ENCODE measurements around the gene PERCC1. TPM values are rescaled to one million over a fixed set of nuclear protein-coding genes. Genes with fewer than 3 reads are reported as not detected.

The PERCC1 gene
- total RNA-seq, 2 experiments from 2014 or later = 0.57 to 1.2 TPM

DNA sequence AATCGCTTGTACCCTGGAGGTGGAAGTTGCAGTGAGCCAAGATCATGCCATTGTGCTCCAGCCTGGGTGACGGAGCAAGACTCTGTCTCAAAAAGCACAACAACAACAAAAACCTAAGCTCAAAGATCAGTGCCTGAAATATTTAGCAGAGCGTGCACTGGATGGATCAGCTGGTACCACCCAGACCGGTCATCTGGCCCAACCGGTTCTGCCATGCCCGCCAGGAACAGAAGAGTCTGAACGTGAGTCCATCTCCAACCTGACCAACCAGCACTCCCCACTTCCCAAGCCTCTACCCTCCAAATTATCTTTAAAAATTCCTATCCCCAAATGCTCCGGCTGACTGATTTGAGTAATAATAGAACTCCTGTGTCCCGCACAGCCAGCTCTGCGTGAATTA is 8.8 kb upstream of the PERCC1 start:
- Mint-ChIP-seq H3K4me1 (peaks cover 12% of the 10 kb centered on the region), H3K27me3 (no peaks in the 10 kb centered on the region), H3K27ac (peak overlapping the region; percentile 98), H3K4me3 (peak overlapping the region; percentile 86), H3K36me3 (peaks cover 1% of the 10 kb centered on the region), H3K9me3 (no peaks in the 10 kb centered on the region)
- DNase-seq = no peak
- no peak for ATAC-seq (ENCODE audit: low read depth)
- POLR2A ChIA-PET = interaction anchor here (1.3 to 2.5 kb wide), 3 partner anchors 11 to 284 kb away, joined by 3 to 18 read pairs (median 14); partner anchors contain the start of gene MAPK8IP3

DNA sequence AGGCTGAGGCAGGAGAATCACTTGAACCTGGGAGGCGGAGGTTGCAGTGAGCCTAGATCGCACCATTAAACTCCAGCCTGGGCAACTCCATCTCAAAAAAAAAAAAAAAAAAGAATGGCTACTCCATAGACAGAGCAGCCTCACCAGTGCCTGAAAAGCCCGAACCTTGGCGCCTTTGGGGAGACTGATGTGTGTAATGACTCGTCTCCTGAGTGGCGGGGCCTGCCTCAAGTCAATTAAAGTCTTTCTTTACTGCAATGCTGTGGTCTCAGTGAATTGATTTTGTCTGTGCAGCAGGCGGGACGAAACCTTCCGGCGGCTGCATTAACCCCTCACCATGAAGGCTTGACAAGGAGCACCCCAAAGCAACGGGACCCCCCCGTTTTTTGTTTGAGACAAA is 6.8 kb upstream of the PERCC1 start:
- H3K27me3 Mint-ChIP-seq = no peaks in the 10 kb centered on the region
- no peak for ATAC-seq (ENCODE audit: low read depth)
- H3K4me1 Mint-ChIP-seq = peaks cover 8% of the 10 kb centered on the region
- no peaks in the 10 kb centered on the region for H3K9me3 Mint-ChIP-seq
- DNase-seq = no peak
- no peak overlapping the region for H3K27ac Mint-ChIP-seq
- H3K4me3 Mint-ChIP-seq = no peak overlapping the region
- peaks cover 1% of the 10 kb centered on the region for H3K36me3 Mint-ChIP-seq
- POLR2A ChIA-PET = no interaction called here

DNA sequence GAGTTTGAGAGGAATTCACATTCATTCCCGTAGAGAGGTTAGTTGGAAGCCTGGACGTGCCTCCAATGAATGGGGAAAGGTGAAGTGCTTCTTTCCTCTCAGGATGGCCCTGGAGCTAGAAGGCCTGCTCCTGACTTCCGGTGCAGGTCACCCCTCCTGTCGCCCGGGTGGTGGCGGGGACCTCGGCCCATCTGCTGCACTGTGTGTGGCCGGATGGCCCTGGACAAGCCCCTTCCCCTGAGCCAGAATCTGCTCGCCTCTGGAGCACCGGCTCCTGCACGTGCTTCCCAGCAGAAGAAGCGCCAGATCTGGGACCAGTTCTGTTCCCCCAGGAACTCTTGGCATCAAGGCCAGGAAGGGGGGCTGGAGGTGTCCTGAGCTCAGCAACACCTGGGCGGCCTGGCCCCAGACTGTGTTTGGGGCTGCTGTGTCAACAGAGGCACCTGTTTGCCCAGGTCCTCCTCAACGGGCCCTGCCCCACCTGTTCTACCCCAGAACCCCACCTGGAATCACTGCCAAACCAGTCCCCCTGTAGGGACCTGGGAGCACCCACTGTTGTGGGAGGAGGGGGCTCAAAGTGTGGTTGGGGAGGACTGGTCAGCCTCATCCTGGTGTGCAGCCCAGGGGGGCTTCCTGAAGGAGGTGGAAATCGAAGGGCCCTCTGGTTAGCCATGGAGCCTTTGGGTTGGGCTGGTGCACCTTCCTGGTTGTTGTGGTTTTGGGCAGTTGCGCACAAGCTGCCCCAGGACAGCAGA is 5.1 kb upstream of the PERCC1 start:
- ATAC-seq (ENCODE audit: low read depth) (no peak), DNase-seq (no peak)
- POLR2A ChIA-PET = no interaction called here
- peaks cover 1% of the 10 kb centered on the region for H3K36me3 Mint-ChIP-seq
- H3K9me3 Mint-ChIP-seq = no peaks in the 10 kb centered on the region
- H3K27ac Mint-ChIP-seq = no peak overlapping the region
- H3K4me1 Mint-ChIP-seq = peaks cover 6% of the 10 kb centered on the region
- H3K27me3 Mint-ChIP-seq = no peaks in the 10 kb centered on the region
- no peak overlapping the region for H3K4me3 Mint-ChIP-seq

GRCh38 chr16:1426734-1427471 is 4.0 kb upstream of the PERCC1 start:
- peaks cover 2% of the 10 kb centered on the region for H3K4me1 Mint-ChIP-seq
- H3K4me3 Mint-ChIP-seq = no peak overlapping the region
- POLR2A ChIA-PET = no interaction called here
- no peaks in the 10 kb centered on the region for H3K9me3 Mint-ChIP-seq
- H3K36me3 Mint-ChIP-seq = no peaks in the 10 kb centered on the region
- ATAC-seq (ENCODE audit: low read depth) = no peak
- no peak overlapping the region for H3K27ac Mint-ChIP-seq
- H3K27me3 Mint-ChIP-seq = no peaks in the 10 kb centered on the region
- no peak for DNase-seq

- Mint-ChIP-seq H3K36me3 (no peaks in the 10 kb centered on the region), H3K9me3 (no peaks in the 10 kb centered on the region), H3K27ac (no peak overlapping the region), H3K4me3 (no peak overlapping the region), H3K4me1 (no peaks in the 10 kb centered on the region), H3K27me3 (no peaks in the 10 kb centered on the region)
- ATAC-seq (ENCODE audit: low read depth) = no peak
- DNase-seq = no peak
- POLR2A ChIA-PET = interaction anchor here (0.9 kb wide), 1 partner anchor 278 kb away, joined by 3 read pairs; the partner anchor contains the start of gene MAPK8IP3
Observed at GRCh38 chr16:1427473-1428461, 3.1 kb upstream of the PERCC1 start.

DNA sequence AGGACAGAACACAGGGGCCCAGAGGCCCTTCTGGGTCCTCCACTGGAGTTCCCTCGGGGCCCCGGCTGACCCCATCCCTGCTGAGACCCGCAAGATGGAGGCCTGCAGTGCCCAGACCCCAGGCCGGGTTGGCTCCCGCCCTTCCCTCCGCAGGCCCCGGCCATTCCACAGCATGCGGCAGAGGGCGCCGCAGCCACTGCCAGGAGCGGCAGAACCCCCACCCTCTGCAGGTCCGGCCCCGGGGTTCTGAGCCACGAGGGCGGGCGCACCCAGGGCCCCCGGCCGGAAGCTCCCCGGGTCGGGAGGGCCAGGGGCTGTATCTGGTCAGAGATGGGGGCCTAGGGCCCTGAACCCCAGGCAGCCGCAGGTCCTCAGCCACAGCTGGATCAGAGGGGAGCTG is 2.4 kb upstream of the PERCC1 start:
- DNase-seq = peak; percentile 76
- POLR2A ChIA-PET = interaction anchor here (0.7 to 0.9 kb wide), 3 partner anchors 8 to 277 kb away, joined by 3 to 4 read pairs (median 3); partner anchors contain the start of genes MAPK8IP3 and UQCC4
- Mint-ChIP-seq H3K9me3 (no peaks in the 10 kb centered on the region), H3K4me1 (no peaks in the 10 kb centered on the region), H3K4me3 (no peak overlapping the region), H3K27ac (no peak overlapping the region), H3K36me3 (no peaks in the 10 kb centered on the region), H3K27me3 (no peaks in the 10 kb centered on the region)
- ATAC-seq (ENCODE audit: low read depth) = peak; percentile 73

DNA sequence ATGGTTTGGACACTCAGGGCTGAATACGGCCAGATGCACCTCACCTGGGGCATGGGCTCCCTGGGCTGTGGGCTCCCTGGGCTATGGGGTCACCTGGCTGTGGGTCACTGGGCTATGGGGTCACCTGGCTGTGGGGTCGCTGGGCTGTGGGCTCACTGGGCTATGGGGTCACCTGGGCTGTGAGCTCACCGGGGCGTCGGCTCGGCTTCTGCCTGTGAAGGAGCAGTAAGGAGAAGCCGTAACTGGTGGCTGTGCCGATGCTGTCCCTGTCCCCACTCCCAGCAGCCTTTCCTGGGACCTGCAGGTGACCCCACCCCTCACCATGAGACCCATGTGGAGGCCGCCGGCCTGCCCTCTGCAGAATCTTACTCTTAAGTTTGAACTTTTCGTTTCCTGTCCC is 1.9 kb upstream of the PERCC1 start:
- no peaks in the 10 kb centered on the region for H3K36me3 Mint-ChIP-seq
- H3K9me3 Mint-ChIP-seq = no peaks in the 10 kb centered on the region
- POLR2A ChIA-PET = interaction anchor here (0.7 to 0.8 kb wide), 2 partner anchors 9 to 182 kb away, joined by 3 to 4 read pairs; partner anchors contain the start of gene UQCC4
- ATAC-seq (ENCODE audit: low read depth) (no peak), DNase-seq (no peak)
- H3K27me3 Mint-ChIP-seq = no peaks in the 10 kb centered on the region
- H3K27ac Mint-ChIP-seq = no peak overlapping the region
- no peaks in the 10 kb centered on the region for H3K4me1 Mint-ChIP-seq
- H3K4me3 Mint-ChIP-seq = no peak overlapping the region

DNA sequence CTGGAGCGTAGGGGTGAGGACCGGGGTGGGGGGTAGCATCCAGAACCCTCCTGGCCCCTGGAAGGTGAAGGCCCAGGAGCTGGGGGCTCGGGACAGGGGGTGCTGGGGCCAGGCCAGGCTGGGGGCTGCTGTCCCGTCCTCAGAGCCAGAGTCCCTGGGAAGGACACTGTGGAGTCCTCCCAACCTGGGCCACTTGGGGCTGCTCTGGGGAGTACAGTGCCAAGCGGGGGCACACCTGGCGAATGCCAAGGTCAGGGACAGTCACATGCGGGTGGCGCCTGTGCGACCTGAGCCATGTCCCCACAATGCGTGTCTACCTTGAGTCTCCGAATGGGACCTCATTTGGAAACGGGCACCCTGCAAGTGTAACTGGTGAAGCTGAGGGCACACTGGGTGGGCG is 1.2 kb upstream of the PERCC1 start:
- Mint-ChIP-seq H3K9me3 (no peaks in the 10 kb centered on the region), H3K4me3 (no peak overlapping the region), H3K27ac (no peak overlapping the region), H3K4me1 (no peaks in the 10 kb centered on the region), H3K36me3 (no peaks in the 10 kb centered on the region), H3K27me3 (no peaks in the 10 kb centered on the region)
- POLR2A ChIA-PET = no interaction called here
- ATAC-seq (ENCODE audit: low read depth) = no peak
- DNase-seq = no peak

DNA sequence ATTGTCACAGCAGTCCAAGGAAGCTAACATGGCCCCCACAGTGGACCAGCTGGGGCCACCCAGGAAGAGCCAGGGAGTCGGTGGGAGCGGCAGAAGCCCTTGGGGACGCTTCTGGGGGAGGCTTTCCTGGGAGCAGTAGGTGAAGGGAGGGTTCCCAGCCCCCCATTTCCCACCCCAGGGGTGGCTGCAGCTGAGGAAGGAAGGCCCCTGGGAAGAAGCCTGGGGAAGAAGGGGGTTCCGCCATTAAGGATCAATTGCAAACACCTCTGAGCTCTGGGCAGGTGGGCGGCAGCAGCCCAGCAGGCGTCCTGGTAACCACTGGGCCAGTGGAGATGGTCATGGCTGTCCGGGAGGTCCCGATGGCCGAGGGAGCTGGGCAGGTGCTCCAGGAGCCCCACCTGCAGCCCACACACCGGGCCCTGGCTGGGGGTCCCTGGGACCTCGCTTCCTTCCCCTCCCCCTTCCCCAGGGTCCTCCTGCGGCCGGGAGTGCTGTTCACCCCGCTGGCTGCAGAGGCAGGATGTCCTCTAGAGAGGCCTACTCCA is 592 bp upstream of the PERCC1 start:
- Mint-ChIP-seq H3K4me3 (no peak overlapping the region), H3K27me3 (no peaks in the 10 kb centered on the region), H3K4me1 (no peaks in the 10 kb centered on the region), H3K9me3 (no peaks in the 10 kb centered on the region), H3K27ac (no peak overlapping the region), H3K36me3 (no peaks in the 10 kb centered on the region)
- POLR2A ChIA-PET = no interaction called here
- no peak for DNase-seq
- ATAC-seq (ENCODE audit: low read depth) = no peak

- no peaks in the 10 kb centered on the region for H3K36me3 Mint-ChIP-seq
- no peak for DNase-seq
- H3K27ac Mint-ChIP-seq = peak overlapping the region; percentile 85
- no peaks in the 10 kb centered on the region for H3K9me3 Mint-ChIP-seq
- peak overlapping the region; percentile 71 for H3K4me3 Mint-ChIP-seq
- ATAC-seq (ENCODE audit: low read depth) = no peak
- no peaks in the 10 kb centered on the region for H3K4me1 Mint-ChIP-seq
- H3K27me3 Mint-ChIP-seq = no peaks in the 10 kb centered on the region
- POLR2A ChIA-PET = interaction anchor here (1.2 to 3.0 kb wide), 2 partner anchors 11 to 104 kb away, joined by 3 to 18 read pairs; partner anchors contain the start of gene UQCC4
Observed at GRCh38 chr16:1431497-1432270, 806 bp downstream of the PERCC1 start.

DNA sequence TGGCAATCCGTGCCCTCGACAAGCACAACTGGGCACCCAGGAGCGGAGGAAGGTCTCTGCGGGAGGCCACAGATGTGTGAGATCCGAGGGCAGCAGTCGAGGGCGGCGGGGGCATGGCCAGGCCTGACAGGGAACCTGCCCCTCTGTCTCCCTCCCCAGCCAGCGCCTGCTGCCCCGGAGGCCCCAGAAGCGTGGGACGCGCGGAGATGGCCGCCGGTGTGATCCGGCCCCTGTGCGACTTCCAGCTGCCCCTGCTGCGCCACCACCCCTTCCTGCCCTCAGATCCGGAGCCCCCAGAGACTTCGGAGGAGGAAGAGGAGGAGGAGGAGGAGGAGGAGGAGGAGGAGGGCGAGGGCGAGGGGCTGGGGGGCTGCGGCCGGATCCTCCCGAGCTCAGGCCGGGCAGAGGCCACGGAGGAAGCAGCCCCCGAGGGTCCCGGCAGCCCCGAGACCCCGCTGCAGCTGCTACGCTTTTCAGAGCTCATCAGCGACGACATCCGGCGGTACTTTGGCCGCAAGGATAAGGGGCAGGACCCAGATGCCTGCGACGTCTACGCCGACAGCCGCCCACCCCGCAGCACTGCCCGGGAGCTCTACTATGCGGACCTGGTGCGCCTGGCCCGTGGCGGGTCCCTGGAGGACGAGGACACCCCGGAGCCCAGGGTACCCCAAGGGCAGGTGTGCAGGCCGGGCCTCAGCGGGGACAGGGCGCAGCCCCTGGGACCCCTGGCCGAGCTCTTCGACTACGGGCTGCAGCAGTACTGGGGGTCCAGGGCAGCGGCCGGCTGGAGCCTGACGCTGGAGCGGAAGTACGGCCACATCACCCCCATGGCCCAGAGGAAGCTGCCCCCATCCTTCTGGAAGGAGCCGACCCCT is 1.7 kb downstream of the PERCC1 start:
- H3K27ac Mint-ChIP-seq = peak overlapping the region; percentile 85
- H3K4me1 Mint-ChIP-seq = no peaks in the 10 kb centered on the region
- H3K36me3 Mint-ChIP-seq = no peaks in the 10 kb centered on the region
- H3K4me3 Mint-ChIP-seq = peak overlapping the region; percentile 71
- POLR2A ChIA-PET = interaction anchor here (1.0 to 3.0 kb wide), 3 partner anchors 12 to 273 kb away, joined by 3 to 18 read pairs (median 3); partner anchors contain the start of genes MAPK8IP3 and UQCC4
- DNase-seq (no peak), ATAC-seq (ENCODE audit: low read depth) (peak; percentile 32)
- H3K9me3 Mint-ChIP-seq = no peaks in the 10 kb centered on the region
- H3K27me3 Mint-ChIP-seq = no peaks in the 10 kb centered on the region

All from activated naive CD8-positive, alpha-beta T cell treated with anti-CD3 and anti-CD28 coated beads, Interleukin-2, amount 10 ng/mL, durations not matched to agents 7 days and 5 days (primary cell).